ENCODE data around the gene RAB4B.
A peak's percentile ranks its signal among the peaks of the same experiment; 100 is the strongest.

RAB4B gene

GRCh38 chr19:40797963-40798682, 20.1 kb downstream of the RAB4B start (continued):
- TF ChIP-seq PRDM2 (tag by site-specific recombination; IDR thresholded peaks at IDR 0.05; ENCODE audit: borderline replicate concordance) (no peak), ZNF639 (tag by site-specific recombination; IDR thresholded peaks at IDR 0.05) (no peak), ZNF274 (IDR thresholded peaks at IDR 0.05; ENCODE audit: low read length) (no peak), ZNF274 (tag by site-specific recombination; IDR thresholded peaks at IDR 0.05; ENCODE audit: borderline replicate concordance) (no peak), ZNF747 (tag by site-specific recombination; IDR thresholded peaks at IDR 0.05) (no peak), ZNF24 (tag by site-specific recombination; IDR thresholded peaks at IDR 0.05) (peak; percentile 35; the same call in 1 of the 2 replicates), HIC1 (tag by site-specific recombination; IDR thresholded peaks at IDR 0.05) (peak; percentile 73), ZNF350 (tag by site-specific recombination; IDR thresholded peaks at IDR 0.05) (no peak), ZNF600 (tag by site-specific recombination; IDR thresholded peaks at IDR 0.05) (peak; percentile 73), ZNF488 (tag by site-specific recombination; IDR thresholded peaks at IDR 0.05) (no peak), ZBTB48 (tag by site-specific recombination; IDR thresholded peaks at IDR 0.05) (peak; percentile 79), ZNF133 (tag by site-specific recombination; IDR thresholded peaks at IDR 0.05) (no peak), ZNF521 (tag by site-specific recombination; IDR thresholded peaks at IDR 0.05) (no peak), RBAK (tag by site-specific recombination; IDR thresholded peaks at IDR 0.05) (no peak), ZFP37 (tag by site-specific recombination; IDR thresholded peaks at IDR 0.05) (peak; percentile 86; the same call in 1 of the 2 replicates), BCL11B (tag by site-specific recombination; IDR thresholded peaks at IDR 0.05; ENCODE audit: low read depth) (no peak), ZNF169 (tag by site-specific recombination; IDR thresholded peaks at IDR 0.05) (no peak), ZNF692 (tag by site-specific recombination; IDR thresholded peaks at IDR 0.05) (peak; percentile 38; the same call in 1 of the 2 replicates), ZNF791 (tag by site-specific recombination; IDR thresholded peaks at IDR 0.05) (no peak), PRDM10 (tag by site-specific recombination; IDR thresholded peaks at IDR 0.05) (no peak), ZBTB8A (tag by site-specific recombination; IDR thresholded peaks at IDR 0.05) (no peak), ZNF335 (tag by site-specific recombination; conservative IDR thresholded peaks at IDR 0.05) (peak; percentile 91), MZF1 (tag by site-specific recombination; IDR thresholded peaks at IDR 0.05; ENCODE audit: borderline replicate concordance) (peak; percentile 33; the same call in 1 of the 2 replicates), ZNF404 (tag by site-specific recombination; IDR thresholded peaks at IDR 0.05) (no peak)
